Astrocyte of the cerebellum (primary cell): ENCODE results near the gene C2orf92.

Experiments
- DNase-seq: peaks from one replicate; pipeline ENCODE4 v3.0.0-alpha.2; 2011; ENCODE audit warnings: low read depth
- H3K4me3 ChIP-seq: 2 replicates; pipeline ENCODE4 v1.5.1; 2011; ENCODE audit warnings: mild to moderate bottlenecking, low read depth, low read length, moderate library complexity
- CTCF ChIP-seq: IDR thresholded peaks from 2 replicates; pipeline ENCODE4 v1.5.1; 2012; ENCODE audit warnings: low read length, low read depth, moderate library complexity, mild to moderate bottlenecking; ENCODE audit errors: missing control alignments
- in situ Hi-C: cut with HindIII; loops from 2 replicates; pipeline ENCODE4 v1.10.0; 2017; ENCODE audit warnings: low sequenced_read_pairs

Gene C2orf92

GRCh38 chr2:97660044-97660774 lies 9.3 kb upstream of the C2orf92 start:
- no peak for DNase-seq
- H3K4me3 ChIP-seq: no peak overlapping the region
- no peak for TF ChIP-seq CTCF
- in situ Hi-C loops: no loop called here

DNA sequence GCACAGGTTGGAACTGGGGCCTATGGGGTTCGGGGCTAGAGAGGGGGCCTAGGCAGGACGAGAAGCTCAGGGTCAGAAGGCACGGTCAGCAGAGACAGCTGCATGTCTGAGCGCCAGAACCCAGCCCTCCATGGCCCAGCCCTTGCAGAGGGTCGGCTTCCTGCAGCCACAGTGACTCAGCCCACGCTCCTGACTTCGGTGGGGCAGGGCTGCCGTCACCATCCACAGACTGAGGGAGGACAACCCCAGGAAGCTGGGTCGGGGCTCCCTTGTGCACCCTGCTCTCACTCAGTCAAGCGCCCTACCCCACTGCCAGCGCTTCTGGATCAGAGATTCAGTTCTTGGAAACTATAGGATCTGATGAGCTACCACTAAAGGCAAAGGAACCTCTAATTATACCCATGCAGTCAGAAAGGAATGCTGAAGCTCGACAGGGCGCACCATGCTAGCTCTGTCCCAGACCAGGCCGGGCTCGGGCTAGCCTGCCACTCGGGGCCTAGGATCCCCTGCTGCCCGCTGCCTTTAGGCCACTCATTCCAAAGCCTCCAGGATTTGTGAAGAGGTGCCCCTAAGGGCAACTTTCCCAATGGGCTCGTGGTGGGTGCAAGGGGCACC lies 8.6 kb upstream of the C2orf92 start:
- no peak overlapping the region for H3K4me3 ChIP-seq
- no peak for DNase-seq
- in situ Hi-C loops: no loop called here
- no peak for TF ChIP-seq CTCF

DNA sequence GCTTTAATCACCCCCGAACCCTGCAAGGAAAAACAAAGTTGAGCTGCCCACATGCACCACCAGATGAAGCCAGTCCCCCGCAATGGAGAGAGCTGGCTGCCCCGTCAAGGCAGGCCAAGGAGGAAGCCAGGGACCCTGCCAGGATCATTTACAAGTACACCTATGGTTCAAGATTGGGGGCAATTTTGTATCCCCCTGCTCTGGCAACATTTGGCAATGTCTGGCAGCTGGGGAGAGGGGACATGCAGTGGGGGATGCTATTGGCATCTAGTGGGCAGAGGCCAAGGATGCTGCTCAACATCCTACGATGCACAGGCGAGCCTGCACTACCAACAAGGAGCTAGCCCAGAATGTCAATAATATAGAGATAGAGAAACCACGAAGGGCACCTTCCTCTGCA lies 7.6 kb upstream of the C2orf92 start:
- in situ Hi-C loops: no loop called here
- no peak for TF ChIP-seq CTCF
- H3K4me3 ChIP-seq: peak overlapping the region; percentile 70
- no peak for DNase-seq

DNA sequence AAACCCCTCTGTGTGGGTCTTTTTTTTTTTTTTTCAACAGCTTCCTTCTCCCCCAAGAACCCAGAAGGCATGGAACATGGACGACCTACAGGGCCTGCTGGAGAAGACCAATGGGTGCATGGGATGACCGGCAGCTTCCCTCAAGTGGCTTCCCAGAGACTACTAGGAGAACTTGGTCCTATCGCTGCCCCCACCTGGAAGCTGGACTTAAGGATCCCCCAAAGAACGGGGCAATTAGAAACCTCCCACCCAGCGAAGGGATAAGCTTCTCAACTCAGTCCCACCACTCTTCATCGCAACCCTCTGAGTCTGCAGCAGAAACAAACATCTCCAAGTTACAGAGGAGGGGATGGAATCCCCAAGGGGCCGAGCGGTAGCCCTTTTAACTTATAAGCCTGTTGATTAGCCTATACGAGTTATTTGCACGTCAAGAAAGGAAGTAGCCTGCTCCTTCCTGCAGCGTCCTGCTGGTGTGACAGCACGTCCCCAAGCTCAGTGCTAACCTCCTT lies 7.1 kb upstream of the C2orf92 start:
- no peak for DNase-seq
- TF ChIP-seq CTCF: no peak
- in situ Hi-C loops: no loop called here
- peak overlapping the region; percentile 70 for H3K4me3 ChIP-seq

GRCh38 chr2:97662895-97663625 lies 6.5 kb upstream of the C2orf92 start:
- in situ Hi-C loops: no loop called here
- H3K4me3 ChIP-seq: peak overlapping the region; percentile 70
- DNase-seq: peak; percentile 27
- no peak for TF ChIP-seq CTCF

GRCh38 chr2:97663626-97663961 lies 5.9 kb upstream of the C2orf92 start:
- DNase-seq: no peak
- H3K4me3 ChIP-seq: peak overlapping the region; percentile 70
- in situ Hi-C loops: no loop called here
- TF ChIP-seq CTCF: no peak
